ENCODE results near the gene SLC10A2.

GRCh38 chr13:103018556-103018955 is 47.7 kb downstream of the SLC10A2 start:
- TF ChIP-seq CTCF (IDR thresholded peaks at IDR 0.05) (no peak), POLR2A (IDR thresholded peaks at IDR 0.05) (no peak)

Data from lower leg skin (tissue), 3 donors.